GM12878 (cell line): ENCODE data around the gene CD99. TPM values are rescaled to one million over a fixed set of nuclear protein-coding genes. Genes with fewer than 3 reads are reported as not detected.

ENCODE experiments used
- ATAC-seq: fragments of 200-7000 bp; cut with Tn5 transposase; 3 replicates; pipeline ENCODE4 v1.9.1; 2020; ENCODE audit warnings: mild to moderate bottlenecking, moderate library complexity
- BruUV-seq: library from RNA; stranded (reverse); fragments of 400-500 nt; replicated peaks from 2 replicates; lab custom pipeline; 2021; lab: Mats Ljungman, UMichigan
- CTCF ChIA-PET: fragments of 300-600 bp; sonication (Branson Sonifier 250); formaldehyde crosslinking; extraction: SDS; loops from one replicate; lab custom pipeline; 2021; ENCODE audit warnings: inconsistent platforms; lab: Yijun Ruan, JAX
- POLR2A ChIA-PET: fragments of 350-600 bp; formaldehyde crosslinking; extraction: SDS; loops from one replicate; lab custom pipeline; 2021; ENCODE audit warnings: inconsistent platforms; lab: Charles Lee
- RAD21 ChIA-PET: fragments of 300-600 bp; sonication (Branson Sonifier 250); formaldehyde crosslinking; loops from one replicate; lab custom pipeline; 2023; ENCODE audit warnings: antibody characterized with exemption; ENCODE audit not compliant: unreplicated experiment; lab: Charles Lee
- SMC1A ChIA-PET: fragments of 300-600 bp; sonication (Branson Sonifier 250); formaldehyde crosslinking; loops from one replicate; lab custom pipeline; 2023; ENCODE audit not compliant: unreplicated experiment, uncharacterized antibody; lab: Charles Lee
- DNase-seq: peaks from one replicate; pipeline ENCODE4 v3.0.0-alpha.2; 2011; ENCODE audit warnings: low read depth, low spot score
- FAIRE-seq: peaks from 3 replicates; lab custom pipeline; 2011; peaks lifted over from hg19 to GRCh38; lab: Jason Lieb, UNC
- H2AFZ ChIP-seq: 2 replicates; pipeline ENCODE4 v1.6.0; 2011; ENCODE audit warnings: low read depth, low read length, control low read depth; ENCODE audit not compliant: control insufficient read depth
- H3K27ac ChIP-seq: 2 replicates; pipeline ENCODE4 v1.5.1; 2011; ENCODE audit warnings: control low read depth; ENCODE audit not compliant: control insufficient read depth, insufficient read depth
- H3K27me3 ChIP-seq, 2 experiments: replicated peaks in 1 of 2; 2 replicates each; pipeline versions ENCODE4 v1.6.0 to v1.6.1; 2011; ENCODE audit warnings: low read length in 1 of 2; ENCODE audit not compliant: control insufficient read depth in 2 of 2, insufficient read depth in 2 of 2
- H3K36me3 ChIP-seq, 2 experiments: 2 replicates each; pipeline ENCODE4 v1.5.1; 2011; ENCODE audit warnings: low read length in 1 of 2; ENCODE audit not compliant: control insufficient read depth in 2 of 2, insufficient read depth in 2 of 2
- H3K4me1 ChIP-seq: 2 replicates; pipeline ENCODE4 v1.6.1; 2011; ENCODE audit warnings: mild to moderate bottlenecking, low read length, moderate library complexity, mixed read lengths; ENCODE audit not compliant: control insufficient read depth, insufficient read depth
- H3K4me2 ChIP-seq: 2 replicates; pipeline ENCODE4 v1.6.0; 2011; ENCODE audit warnings: control low read depth; ENCODE audit not compliant: control insufficient read depth, insufficient read depth
- H3K4me3 ChIP-seq: fragments of 200-600 bp; sonication (generic); 2 replicates; pipeline ENCODE4 v1.5.1; 2016
- H3K79me2 ChIP-seq: 2 replicates; pipeline ENCODE4 v1.6.0; 2011; ENCODE audit warnings: low read length; ENCODE audit not compliant: control insufficient read depth, insufficient read depth
- H3K9ac ChIP-seq: 2 replicates; pipeline ENCODE4 v1.8.0; 2011; ENCODE audit warnings: low read length, control low read depth, mixed read lengths; ENCODE audit not compliant: control insufficient read depth, insufficient read depth
- H3K9me3 ChIP-seq: replicated peaks from 3 replicates; pipeline ENCODE4 v1.5.1; 2011; ENCODE audit warnings: mild to moderate bottlenecking, low read length; ENCODE audit not compliant: control insufficient read depth, insufficient read depth
- H4K20me1 ChIP-seq: 2 replicates; pipeline ENCODE4 v1.6.0; 2011; ENCODE audit not compliant: control insufficient read depth, insufficient read depth
- ASH2L ChIP-seq: fragments of 300-600, 200-600 bp; sonication (generic); IDR thresholded peaks from 2 replicates; pipeline ENCODE4 v1.6.1; 2017; ENCODE audit warnings: low read depth, mild to moderate bottlenecking, borderline replicate concordance
- ATF2 ChIP-seq: IDR thresholded peaks from 2 replicates; pipeline ENCODE4 v1.6.1; 2012; ENCODE audit warnings: low read length, inconsistent platforms
- CHD4 ChIP-seq: fragments of 200-600 bp; sonication (generic); IDR thresholded peaks from 2 replicates; pipeline ENCODE4 v1.6.1; 2016; ENCODE audit warnings: mild to moderate bottlenecking
- CTCF ChIP-seq, 3 experiments: IDR thresholded peaks in 2 of 3; conservative IDR thresholded peaks in 1 of 3; 2 replicates each; pipeline ENCODE4 v1.5.1; 2011; ENCODE audit warnings: low read depth in 3 of 3, low read length in 3 of 3, mild to moderate bottlenecking in 3 of 3, control low read depth in 2 of 3, moderate library complexity in 2 of 3, inconsistent platforms in 1 of 3, mixed read lengths in 1 of 3; ENCODE audit not compliant: control insufficient read depth in 2 of 3, insufficient read depth in 1 of 3; ENCODE audit errors: extremely low read depth in 1 of 3
- EP300 ChIP-seq, 2 experiments: fragments of 150-350 bp in 1 of 2; IDR thresholded peaks; 2 replicates each; pipeline ENCODE4 v1.6.1; 2011 to 2012; ENCODE audit warnings: low read depth in 2 of 2, low read length in 2 of 2, borderline replicate concordance in 1 of 2, improper control_type of control experiment in 1 of 2, inconsistent platforms in 1 of 2; ENCODE audit not compliant: control insufficient read depth in 1 of 2
- IKZF1 ChIP-seq: fragments of 450-650 bp; conservative IDR thresholded peaks from 2 replicates; pipeline ENCODE4 v1.6.1; 2017; ENCODE audit warnings: antibody characterized with exemption, mild to moderate bottlenecking
- SMARCA5 ChIP-seq: fragments of 450-650 bp; IDR thresholded peaks from 2 replicates; pipeline ENCODE4 v1.6.1; 2017; ENCODE audit warnings: mild to moderate bottlenecking
- SREBF2 ChIP-seq: IDR thresholded peaks from 2 replicates; pipeline ENCODE4 v1.6.1; 2012; ENCODE audit warnings: mild to moderate bottlenecking, low read length
- ZNF384 ChIP-seq: IDR thresholded peaks from 2 replicates; pipeline ENCODE4 v1.6.1; 2012; ENCODE audit warnings: low read depth, mild to moderate bottlenecking, low read length, improper control_type of control experiment, borderline replicate concordance
- ZNF592 ChIP-seq: fragments of 450-650 bp; IDR thresholded peaks from 2 replicates; pipeline ENCODE4 v1.6.1; 2017; ENCODE audit warnings: mild to moderate bottlenecking, moderate library complexity
- WGBS: methylation state at CpG from one replicate; pipeline ENCODE4 v1.1.6; 2016; ENCODE audit warnings: low lambda C conversion rate; ENCODE audit not compliant: insufficient replicate concordance, insufficient coverage; ENCODE audit errors: missing lambda C conversion rate; 5-methylcytosine and 5-hydroxymethylcytosine counted together
- in situ Hi-C: fragments of 300-500 bp; cut with MboI; formaldehyde crosslinking; loops from 9 replicates; pipeline ENCODE4 v1.14.3; 2018; ENCODE audit warnings: mixed read lengths
- intact Hi-C: fragments of 100-400 bp; cut with micrococcal nuclease; formaldehyde crosslinking; loops from one replicate; pipeline ENCODE4 v1.14.2; 2022; ENCODE audit not compliant: unreplicated experiment
- polyA plus RNA-seq, 11 experiments: library from polyadenylated mRNA; depleted of rRNA in 4 of 11; unstranded in 6 of 11; stranded (reverse) in 5 of 11; fragments of >200 nt; fragmentation: Nextera tagmentation in 4 of 11; fragmentation: Illumina TruSeq in 1 of 11; extraction: Ambion mirVana in 4 of 11; extraction: Trizol in 1 of 11; gene quantifications; 1 replicate in 1 of 11; 2 replicates in 10 of 11; pipeline versions ENCODE4 v1.2.1 to v1.2.3, GENCODE V29; 2011 to 2016; ENCODE audit warnings: inconsistent platforms in 2 of 11, missing spikeins in 2 of 11, low read depth in 1 of 11
- total RNA-seq, 4 experiments: library from RNA; depleted of rRNA in 3 of 4; stranded (reverse); fragments of >200 nt in 3 of 4; fragmentation: Illumina TruSeq in 1 of 4; extraction: Trizol in 1 of 4; gene quantifications; 2 replicates each; pipeline versions ENCODE4 v1.2.1 to v1.2.3, GENCODE V29; 2013 to 2021

The CD99 gene
- total and polyA plus RNA-seq, 10 of the 15 experiments (the other 5 are each of a cell fraction or from before 2014, with no cell fraction given), result 24.8 to 242 (median 158) TPM

GRCh38 chrX:2715066-2715600 is 24.0 kb downstream of the CD99 start:
- 87% methylated on average over 10 of the region's 11 CpGs for WGBS
- ATAC-seq, result no peak
- ChIA-PET RAD21 (no interaction called here), CTCF (no interaction called here), SMC1A (no interaction called here), POLR2A (no interaction called here)
- H3K9ac ChIP-seq, result no peak overlapping the region
- H3K79me2 ChIP-seq, result peaks cover under 1% of the 10 kb centered on the region
- TF ChIP-seq ASH2L (no peak), ZNF384 (no peak), SREBF2 (no peak), SMARCA5 (no peak), CTCF (IDR thresholded peaks at IDR 0.05 in 2 of 3, conservative IDR thresholded peaks at IDR 0.05 in 1 of 3; ENCODE audit: control insufficient read depth in 2 of 3, extremely low read depth in 1 of 3, insufficient read depth in 1 of 3, low read depth in 3 of 3, low read length in 3 of 3) (no peak), CHD4 (no peak), EP300 (IDR thresholded peaks at IDR 0.05; ENCODE audit: borderline replicate concordance in 1 of 2, control insufficient read depth in 1 of 2, low read depth in 2 of 2, low read length in 2 of 2) (no peak), IKZF1 (no peak), ZNF592 (no peak), ATF2 (no peak)
- H3K9me3 ChIP-seq, result no peaks in the 10 kb centered on the region
- no peaks in the 10 kb centered on the region for H3K27me3 ChIP-seq
- intact Hi-C loops (no loop called here), in situ Hi-C loops (no loop called here)
- BruUV-seq, result TSS peak; percentile 27
- no peak overlapping the region for H3K4me3 ChIP-seq
- no peak overlapping the region for H2AFZ ChIP-seq
- no peak overlapping the region for H3K4me2 ChIP-seq
- no peak for DNase-seq
- no peak overlapping the region for H3K27ac ChIP-seq
- no peak for FAIRE-seq
- H3K36me3 ChIP-seq, result peaks cover 3 to 12% of the 10 kb centered on the region in 2 experiments; a peak in 3 of 4 replicates
- peaks cover under 1% of the 10 kb centered on the region; the same call in 1 of the 2 replicates for H3K4me1 ChIP-seq
- H4K20me1 ChIP-seq, result no peaks in the 10 kb centered on the region
